Adrenal gland (tissue), 12 donors: Measurements from ENCODE around the gene MARCHF3. TPM values are rescaled to one million over a fixed set of nuclear protein-coding genes. Genes with fewer than 3 reads are reported as not detected.

ENCODE experiments used
- DNase-seq, 7 donors: peaks; one replicate each; pipeline ENCODE4 v3.0.0-alpha.2; 2019 to 2020
- H3K27ac ChIP-seq, 5 donors: fragments of 200-600 bp; sonication (generic) in 4 of 5; 1 replicate in 3 of 5; 2 replicates in 2 of 5; pipeline versions ENCODE4 v1.5.1 to v1.8.0; 2016 to 2020; ENCODE audit warnings: mild to moderate bottlenecking in 1 of 5
- H3K27me3 ChIP-seq: fragments of 200-600 bp; 2 replicates; pipeline ENCODE4 v1.8.0; 2021
- H3K36me3 ChIP-seq, 2 donors: fragments of 200-600 bp; replicated peaks in 1 of 2; 1 replicate in 1 of 2; 2 replicates in 1 of 2; pipeline versions ENCODE4 v1.5.1 to v1.8.0; 2018 to 2022
- H3K4me1 ChIP-seq, 2 donors: fragments of 200-600 bp; replicated peaks in 1 of 2; 1 replicate in 1 of 2; 2 replicates in 1 of 2; pipeline versions ENCODE4 v1.5.1 to v1.8.0; 2018 to 2021
- H3K4me3 ChIP-seq, 4 donors: fragments of 200-600 bp; sonication (generic) in 3 of 4; one replicate each; pipeline ENCODE4 v1.5.1; 2016 to 2018
- H3K9me3 ChIP-seq, 3 donors: fragments of 200-600 bp; sonication (generic) in 1 of 3; replicated peaks in 1 of 3; 1 replicate in 2 of 3; 2 replicates in 1 of 3; pipeline versions ENCODE4 v1.5.1 to v1.8.0; 2016 to 2021
- POLR2A ChIP-seq, 2 donors: fragments of 450-650 bp; IDR thresholded peaks; one replicate each; pipeline ENCODE4 v1.6.1; 2017; ENCODE audit warnings: antibody characterized with exemption in 2 of 2, mild to moderate bottlenecking in 2 of 2, moderate library complexity in 1 of 2
- WGBS, 4 donors: extraction: QIAGEN DNeasy Blood & Tissue Kit in 2 of 4; methylation state at CpG; one replicate each; pipeline versions ENCODE4 v1.1.5 to v1.1.7; 2013 to 2017; 5-methylcytosine and 5-hydroxymethylcytosine counted together
- intact Hi-C, 2 donors: fragments of 100-400 bp; cut with DNase I; formaldehyde crosslinking; loops; one replicate each; pipeline versions ENCODE4 v1.14.1 to v1.15.0; 2022 to 2023
- polyA plus RNA-seq, 3 donors: library from polyadenylated mRNA; stranded (reverse); fragments of 200-250 nt in 2 of 3; fragments of 350-450 nt in 1 of 3; fragmentation: Illumina TruSeq in 1 of 3; extraction: RNeasy Lipid Tissue Mini Kit (QIAGEN cat#74804) in 1 of 3; gene quantifications; one replicate each; pipeline ENCODE4 v1.2.3, GENCODE V29; 2013 to 2014
- total RNA-seq, 9 donors: library from RNA; depleted of rRNA in 4 of 9; stranded (reverse); fragments of >200 nt in 4 of 9; fragments of 120-200 nt in 1 of 9; fragmentation: NEBNext Ultra II Directional in 1 of 9; extraction: Animal tissue kit (Norgen Biotek cat#: 25700) in 1 of 9; gene quantifications; one replicate each; pipeline versions ENCODE4 v1.1.0 to v1.2.4, GENCODE V29; 2013 to 2023
- TF ChIP-seq, protein P1 (sequence below), 6 experiments: fragments of 450-650 bp in 4 of 6; fragments of 200-600 bp in 2 of 6; sonication (generic) in 1 of 6; IDR thresholded peaks; 1 replicate in 5 of 6; 2 replicates in 1 of 6; pipeline versions ENCODE4 v1.5.1 to v1.8.0; 2016 to 2021; ENCODE audit warnings: antibody characterized with exemption in 6 of 6, mild to moderate bottlenecking in 2 of 6, moderate library complexity in 1 of 6
- donor health status: healthy with polysubstance abuse.
- donor health status: Bipolar disorder and iron deficiency.
- donor health status: DM: yes; HTN: yes; CAD: no.
- donor health status: DM: no; HTN: no; CAD: no.
- donor health status: DM: no; HTN: no; CAD: no.
- donor health status: DM: yes; HTN: yes; CAD: no.

The MARCHF3 gene
- total and polyA plus RNA-seq, 12 donors = 3.9 to 48.9 (median 12.2) TPM

DNA sequence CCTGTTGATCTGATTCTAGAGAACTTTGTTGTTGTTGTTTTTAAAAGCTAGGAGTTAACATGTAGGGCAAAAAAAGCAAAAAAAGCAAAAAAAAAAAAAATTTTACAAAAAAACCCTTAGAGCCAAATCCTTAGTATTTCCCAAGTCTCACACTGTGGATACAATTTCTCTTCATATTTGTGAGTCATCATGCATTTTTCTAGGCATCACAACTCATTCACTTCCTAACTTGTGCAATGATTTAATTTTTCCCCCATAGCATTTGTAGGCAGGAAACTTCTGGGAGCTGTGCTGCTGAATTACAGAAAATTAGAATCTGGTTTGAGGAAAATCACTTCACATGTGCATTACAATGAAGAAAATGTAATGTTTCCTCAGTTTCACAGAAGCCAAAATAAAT, 91.9 kb downstream of the MARCHF3 start:
- H3K36me3 ChIP-seq = no peaks in the 10 kb centered on the region
- TF ChIP-seq, protein P1, sequence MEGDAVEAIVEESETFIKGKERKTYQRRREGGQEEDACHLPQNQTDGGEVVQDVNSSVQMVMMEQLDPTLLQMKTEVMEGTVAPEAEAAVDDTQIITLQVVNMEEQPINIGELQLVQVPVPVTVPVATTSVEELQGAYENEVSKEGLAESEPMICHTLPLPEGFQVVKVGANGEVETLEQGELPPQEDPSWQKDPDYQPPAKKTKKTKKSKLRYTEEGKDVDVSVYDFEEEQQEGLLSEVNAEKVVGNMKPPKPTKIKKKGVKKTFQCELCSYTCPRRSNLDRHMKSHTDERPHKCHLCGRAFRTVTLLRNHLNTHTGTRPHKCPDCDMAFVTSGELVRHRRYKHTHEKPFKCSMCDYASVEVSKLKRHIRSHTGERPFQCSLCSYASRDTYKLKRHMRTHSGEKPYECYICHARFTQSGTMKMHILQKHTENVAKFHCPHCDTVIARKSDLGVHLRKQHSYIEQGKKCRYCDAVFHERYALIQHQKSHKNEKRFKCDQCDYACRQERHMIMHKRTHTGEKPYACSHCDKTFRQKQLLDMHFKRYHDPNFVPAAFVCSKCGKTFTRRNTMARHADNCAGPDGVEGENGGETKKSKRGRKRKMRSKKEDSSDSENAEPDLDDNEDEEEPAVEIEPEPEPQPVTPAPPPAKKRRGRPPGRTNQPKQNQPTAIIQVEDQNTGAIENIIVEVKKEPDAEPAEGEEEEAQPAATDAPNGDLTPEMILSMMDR (IDR thresholded peaks at IDR 0.05) = no peak
- no peak for TF ChIP-seq POLR2A (IDR thresholded peaks at IDR 0.05)
- no peaks in the 10 kb centered on the region for H3K9me3 ChIP-seq
- H3K27me3 ChIP-seq = no peaks in the 10 kb centered on the region
- no peak overlapping the region for H3K4me3 ChIP-seq
- no peak overlapping the region for H3K27ac ChIP-seq
- H3K4me1 ChIP-seq = peaks cover 0 to 5% of the 10 kb centered on the region in 2 donors
- DNase-seq = no peak
- intact Hi-C loops = no loop called here

DNA sequence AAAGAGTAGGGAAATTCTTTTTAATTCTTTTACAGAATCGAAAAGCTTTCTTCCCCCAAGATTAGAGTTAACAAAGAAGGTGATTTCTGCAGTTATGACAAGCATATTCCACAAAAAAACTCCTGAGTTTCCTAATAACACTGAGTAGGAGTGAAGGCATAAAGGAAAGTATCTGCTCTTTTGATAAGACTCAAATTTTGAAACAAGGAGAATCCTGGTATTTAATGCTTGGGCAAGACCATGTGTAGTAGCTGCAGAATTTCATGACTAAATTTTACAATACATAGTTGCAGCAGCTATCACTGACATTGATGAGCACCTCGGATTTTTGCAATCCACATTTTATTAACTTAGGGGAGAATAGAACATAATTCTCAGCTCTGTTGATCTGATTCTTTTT, 92.6 kb downstream of the MARCHF3 start:
- TF ChIP-seq, protein P1 (IDR thresholded peaks at IDR 0.05) = no peak
- no peak for TF ChIP-seq POLR2A (IDR thresholded peaks at IDR 0.05)
- intact Hi-C loops = no loop called here
- no peak overlapping the region for H3K4me3 ChIP-seq
- H3K4me1 ChIP-seq = peaks cover 0 to 5% of the 10 kb centered on the region in 2 donors
- no peaks in the 10 kb centered on the region for H3K9me3 ChIP-seq
- DNase-seq = no peak
- 86 to 90% (median 89%) methylated on average over 2 of the region's 2 CpGs for WGBS, 4 donors
- H3K36me3 ChIP-seq = no peaks in the 10 kb centered on the region
- no peaks in the 10 kb centered on the region for H3K27me3 ChIP-seq
- H3K27ac ChIP-seq = no peak overlapping the region

DNA sequence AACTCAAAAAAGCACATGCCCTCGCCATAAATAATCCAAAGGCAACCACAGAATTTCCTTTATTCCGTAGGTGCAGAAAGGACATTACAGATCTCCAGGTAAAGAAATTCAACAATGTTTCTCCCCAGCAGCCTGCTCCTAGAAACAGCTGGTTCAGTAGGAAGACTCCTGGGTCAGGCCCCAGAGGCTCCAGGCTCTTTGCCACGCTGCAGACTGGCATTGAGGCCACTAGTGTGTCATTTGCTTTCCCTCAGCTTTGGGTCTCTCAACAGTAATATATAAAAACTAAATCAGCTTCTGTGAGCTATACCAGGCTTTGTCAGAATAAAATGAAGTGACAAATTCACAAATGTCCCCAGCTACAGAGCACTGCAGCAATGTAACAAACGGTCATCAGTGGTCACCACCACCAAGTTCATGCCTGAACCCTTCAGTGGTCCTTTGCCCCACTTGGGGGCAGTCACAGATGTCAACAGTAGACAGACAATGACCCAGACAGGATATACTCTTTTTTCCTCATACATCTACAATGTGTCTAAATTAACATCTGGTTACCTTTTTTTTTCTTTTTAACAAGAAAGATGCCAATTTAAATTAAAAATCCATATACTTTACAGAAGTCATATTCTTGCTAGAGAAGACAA, 93.5 kb downstream of the MARCHF3 start:
- H3K4me1 ChIP-seq = peaks cover 0 to 5% of the 10 kb centered on the region in 2 donors
- H3K27me3 ChIP-seq = no peaks in the 10 kb centered on the region
- no peak overlapping the region for H3K4me3 ChIP-seq
- no peaks in the 10 kb centered on the region for H3K36me3 ChIP-seq
- no peaks in the 10 kb centered on the region for H3K9me3 ChIP-seq
- H3K27ac ChIP-seq = no peak overlapping the region
- TF ChIP-seq POLR2A (IDR thresholded peaks at IDR 0.05) = no peak
- TF ChIP-seq, protein P1 (IDR thresholded peaks at IDR 0.05) = no peak
- intact Hi-C loops = no loop called here
- DNase-seq = no peak
- 78 to 88% (median 87%) methylated on average over 4 of the region's 4 CpGs for WGBS, 4 donors

DNA sequence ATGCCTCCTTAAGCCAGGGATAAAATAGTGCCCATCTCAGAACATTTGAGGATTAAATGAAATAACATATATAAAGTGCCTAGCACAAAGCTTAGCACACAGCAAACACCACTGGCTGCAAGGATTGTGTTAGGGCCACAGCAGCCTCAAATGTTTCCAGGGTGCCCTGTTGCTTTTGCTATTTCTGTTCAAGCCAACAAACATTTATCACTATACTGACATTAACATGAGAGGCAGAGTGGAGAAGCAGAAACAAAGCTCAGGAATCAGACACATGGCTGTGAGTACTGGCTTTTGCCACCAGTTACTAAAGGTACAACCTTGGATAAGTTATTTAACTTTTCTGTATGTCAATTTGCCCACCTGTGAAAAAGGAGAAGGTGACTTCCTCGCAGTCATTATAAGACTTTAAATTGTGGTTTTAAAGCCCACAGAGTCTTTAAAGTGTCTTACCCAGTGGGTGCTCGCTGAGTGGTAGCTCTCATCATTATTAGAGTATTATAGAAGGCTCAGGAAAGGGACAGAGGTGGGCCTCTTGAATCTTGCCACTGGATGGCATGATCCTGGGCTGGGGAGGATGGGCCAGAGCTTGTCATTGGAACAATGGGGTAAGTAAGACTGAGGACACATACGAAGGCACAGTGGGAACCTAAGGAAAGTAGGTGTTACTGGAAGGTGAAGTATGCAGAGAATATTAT, 98.2 kb downstream of the MARCHF3 start:
- intact Hi-C loops = no loop called here
- no peak overlapping the region for H3K27ac ChIP-seq
- no peaks in the 10 kb centered on the region for H3K36me3 ChIP-seq

More for the DNA sequence above, 98.2 kb downstream of the MARCHF3 start:
- Histone ChIP-seq H3K27me3 (no peaks in the 10 kb centered on the region), H3K9me3 (no peaks in the 10 kb centered on the region), H3K4me3 (no peak overlapping the region), H3K4me1 (no peaks in the 10 kb centered on the region)
- no peak for DNase-seq
- TF ChIP-seq, protein P1 (IDR thresholded peaks at IDR 0.05) = no peak
- no peak for TF ChIP-seq POLR2A (IDR thresholded peaks at IDR 0.05)
- 94 to 96% (median 95%) methylated on average over 3 of the region's 3 CpGs for WGBS, 4 donors
